ENCODE measurements around the gene MAST4.

Gene MAST4

DNA sequence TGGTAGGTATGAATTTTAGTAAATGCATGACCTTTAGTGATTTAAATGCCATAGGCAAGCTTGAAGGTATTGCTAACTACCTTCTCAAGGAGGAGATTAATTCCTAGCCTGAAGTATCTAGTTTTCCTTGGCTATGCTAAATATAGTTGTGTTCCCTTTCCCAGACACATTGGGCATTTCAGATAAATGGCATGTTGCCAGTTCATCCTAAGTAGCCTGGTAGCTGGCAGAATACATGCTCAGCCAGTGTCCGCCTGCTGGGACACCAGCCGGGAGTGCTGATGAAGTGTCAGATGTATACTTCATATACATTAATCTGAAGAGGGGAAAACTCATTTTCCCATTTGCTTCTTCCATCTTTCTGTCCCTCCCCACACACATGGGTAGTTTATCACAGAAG lies 196.9 kb downstream of the MAST4 start:
- Mint-ChIP-seq H3K9me3 (no peaks in the 10 kb centered on the region), H3K27ac (no peak overlapping the region), H3K4me3 (no peak overlapping the region), H3K36me3 (no peaks in the 10 kb centered on the region), H3K27me3 (peaks cover 5% of the 10 kb centered on the region), H3K4me1 (no peaks in the 10 kb centered on the region)
- CTCF ChIA-PET, result no interaction called here
- no peak for DNase-seq

DNA sequence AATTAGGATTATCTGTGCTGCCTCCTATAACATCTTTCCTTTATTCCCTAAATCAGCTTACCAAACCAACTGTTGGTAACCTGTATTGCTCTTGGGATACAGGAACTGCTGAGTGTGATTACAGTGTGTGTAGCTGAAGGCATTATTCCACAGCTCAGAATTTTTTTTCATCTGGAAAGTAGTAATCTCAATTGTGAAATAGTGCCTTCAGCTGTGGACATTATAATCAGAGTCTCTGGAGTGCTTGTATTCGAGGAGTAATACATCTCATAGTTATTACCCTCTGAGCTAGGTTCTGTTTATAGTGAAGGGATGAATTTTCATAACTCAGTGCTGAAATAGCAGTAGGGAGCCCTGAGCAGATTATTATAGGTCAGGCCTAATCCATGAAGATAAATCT lies 199.5 kb downstream of the MAST4 start:
- Mint-ChIP-seq H3K27me3 (peaks cover 9% of the 10 kb centered on the region), H3K27ac (no peak overlapping the region), H3K36me3 (no peaks in the 10 kb centered on the region), H3K9me3 (no peaks in the 10 kb centered on the region), H3K4me1 (no peaks in the 10 kb centered on the region), H3K4me3 (no peak overlapping the region)
- CTCF ChIA-PET, result interaction anchor here (1.5 kb wide), 1 partner anchor 488 kb away, joined by 4 read pairs; no protein-coding TSS in a partner anchor
- no peak for DNase-seq

DNA sequence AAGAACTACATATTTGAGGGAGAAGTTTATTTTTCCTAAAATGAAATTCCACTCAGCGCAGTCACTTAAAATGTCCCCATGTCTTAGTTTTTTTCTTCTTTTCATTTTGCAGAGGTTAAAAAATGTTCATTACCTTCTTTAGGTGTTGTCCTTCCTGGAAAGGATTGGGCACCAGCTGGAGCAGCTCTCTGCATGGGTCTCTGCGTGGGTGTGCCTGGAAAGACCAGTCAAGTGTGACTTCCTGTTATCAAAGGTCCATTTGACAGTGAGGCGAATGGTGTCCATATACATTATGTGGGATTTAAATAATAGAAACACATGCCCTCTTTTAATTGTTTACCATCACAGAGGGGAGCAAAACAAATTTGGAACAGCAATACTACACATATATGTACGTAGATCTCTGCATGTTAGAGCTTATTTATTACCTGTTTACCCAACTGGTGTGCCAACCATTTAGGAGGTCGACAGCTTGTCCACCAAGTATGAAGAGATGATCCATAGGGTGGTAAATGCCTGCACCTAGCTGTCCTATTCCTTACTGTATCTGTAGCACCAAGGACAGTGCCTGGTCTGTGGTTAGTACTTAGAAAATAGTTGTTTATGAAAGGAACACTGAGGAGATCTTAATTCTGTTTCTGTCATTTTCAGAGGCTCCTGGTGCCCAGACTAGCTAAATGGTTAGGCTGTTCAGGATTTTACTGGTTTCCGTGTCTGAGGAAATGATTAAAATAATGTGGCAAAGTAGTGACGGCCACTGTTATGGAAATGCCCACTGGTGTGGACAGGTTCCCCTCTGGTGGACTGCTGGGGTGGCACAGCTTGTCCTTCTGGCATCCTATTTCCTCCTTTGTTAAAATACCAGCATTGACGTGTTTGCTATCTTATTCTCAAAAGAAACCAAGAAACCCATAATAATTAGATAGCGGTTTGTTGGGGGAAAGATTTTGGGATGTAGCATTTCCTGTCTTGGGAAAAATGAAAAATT lies 200.4 kb downstream of the MAST4 start:
- Mint-ChIP-seq H3K9me3 (no peaks in the 10 kb centered on the region), H3K27me3 (peaks cover 13% of the 10 kb centered on the region), H3K4me3 (no peak overlapping the region), H3K36me3 (no peaks in the 10 kb centered on the region), H3K4me1 (no peaks in the 10 kb centered on the region), H3K27ac (no peak overlapping the region)
- DNase-seq, result no peak
- CTCF ChIA-PET, result interaction anchor here (0.5 to 1.5 kb wide), 2 partner anchors 489 to 1191 kb away, joined by 3 to 4 read pairs; no protein-coding TSS in a partner anchor

DNA sequence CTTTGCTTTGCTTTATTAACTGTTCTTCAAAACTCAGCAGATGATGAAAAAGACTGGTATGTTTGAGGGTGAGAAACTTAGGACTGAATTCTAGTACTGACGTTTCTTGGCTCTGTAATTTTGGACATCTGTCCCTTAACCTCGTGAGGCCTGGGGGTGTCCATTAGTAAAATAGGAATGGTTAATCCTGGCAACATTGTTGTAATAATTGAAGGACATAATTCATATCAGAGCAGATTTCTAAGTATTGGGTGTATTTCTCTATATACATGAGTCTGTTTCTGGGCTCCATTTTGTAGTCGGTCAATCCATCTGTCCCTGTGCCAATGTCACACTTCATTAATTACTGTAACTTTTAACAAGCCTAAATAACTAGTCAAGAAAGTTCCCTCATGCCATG lies 206.7 kb downstream of the MAST4 start:
- Mint-ChIP-seq H3K27me3 (peaks cover 30% of the 10 kb centered on the region), H3K36me3 (no peaks in the 10 kb centered on the region), H3K27ac (no peak overlapping the region), H3K4me3 (no peak overlapping the region), H3K4me1 (no peaks in the 10 kb centered on the region), H3K9me3 (no peaks in the 10 kb centered on the region)
- DNase-seq, result no peak
- CTCF ChIA-PET, result no interaction called here

DNA sequence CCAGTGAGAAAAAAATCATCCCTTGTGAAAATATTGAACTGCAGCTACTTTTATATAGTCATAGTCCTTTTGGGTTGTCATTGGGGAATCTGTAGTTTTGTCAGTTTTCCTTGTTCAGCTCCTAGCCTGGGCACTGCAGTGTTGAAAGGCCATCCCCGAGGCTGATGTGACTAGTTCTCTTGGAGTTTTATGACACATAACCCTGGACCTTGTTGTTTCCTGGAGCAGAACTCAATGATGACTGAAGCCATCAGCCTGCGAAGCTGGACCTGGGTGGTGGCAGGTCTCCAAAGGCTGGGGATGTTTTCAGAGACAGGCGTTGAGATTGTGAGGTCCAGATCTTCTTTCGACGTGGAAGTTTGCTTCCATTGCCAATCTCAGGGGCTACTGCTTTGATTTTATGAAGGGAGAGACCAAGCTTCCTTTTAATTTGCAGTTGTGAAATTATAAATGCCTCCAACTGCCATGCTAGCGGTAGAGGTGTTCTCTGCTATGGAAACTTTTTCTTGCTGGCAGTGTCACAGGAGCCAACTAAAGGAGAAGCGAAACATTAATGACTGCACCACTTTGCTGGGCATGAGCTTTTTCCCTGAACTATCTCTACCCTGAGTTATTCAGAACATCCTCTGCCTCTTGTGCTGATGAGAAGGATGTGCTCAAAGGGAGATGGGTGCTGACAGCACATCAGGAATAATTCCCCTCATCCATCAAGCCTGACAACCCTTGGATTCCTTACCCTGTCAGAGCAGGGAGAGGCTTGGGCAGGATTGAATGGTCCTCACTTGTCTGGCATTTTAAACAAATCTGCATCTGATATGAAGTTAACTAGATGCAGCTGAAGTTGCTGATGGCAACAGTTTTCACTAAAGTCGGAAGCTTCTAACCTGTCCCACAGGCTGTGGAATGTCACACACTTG lies 209.6 kb downstream of the MAST4 start:
- Mint-ChIP-seq H3K9me3 (no peaks in the 10 kb centered on the region), H3K27me3 (peaks cover 32% of the 10 kb centered on the region), H3K36me3 (no peaks in the 10 kb centered on the region), H3K4me3 (no peak overlapping the region), H3K4me1 (peaks cover 4% of the 10 kb centered on the region), H3K27ac (no peak overlapping the region)
- no peak for DNase-seq
- CTCF ChIA-PET, result no interaction called here

DNA sequence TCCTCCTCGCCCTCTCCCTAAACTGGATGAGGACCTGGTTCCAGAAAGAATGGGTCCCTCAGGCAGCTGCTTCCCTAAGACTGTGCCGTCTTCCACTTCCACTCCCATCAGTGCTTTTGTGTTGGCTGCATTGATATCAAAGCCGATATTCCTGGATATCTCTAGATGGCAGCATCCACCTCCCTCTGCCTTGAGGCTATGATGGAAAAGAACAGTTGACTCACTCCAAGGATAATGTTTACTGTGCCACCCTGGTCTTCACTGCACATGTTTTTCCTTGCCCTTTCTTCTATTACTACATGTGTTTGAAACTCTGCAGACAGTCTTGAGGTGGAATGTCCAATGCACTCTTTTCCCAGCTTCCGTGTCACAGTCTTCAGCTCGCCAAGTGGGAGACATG lies 211.6 kb downstream of the MAST4 start:
- CTCF ChIA-PET, result no interaction called here
- Mint-ChIP-seq H3K4me1 (peaks cover 8% of the 10 kb centered on the region), H3K27ac (no peak overlapping the region), H3K4me3 (no peak overlapping the region), H3K9me3 (no peaks in the 10 kb centered on the region), H3K36me3 (no peaks in the 10 kb centered on the region), H3K27me3 (peaks cover 31% of the 10 kb centered on the region)
- no peak for DNase-seq

DNA sequence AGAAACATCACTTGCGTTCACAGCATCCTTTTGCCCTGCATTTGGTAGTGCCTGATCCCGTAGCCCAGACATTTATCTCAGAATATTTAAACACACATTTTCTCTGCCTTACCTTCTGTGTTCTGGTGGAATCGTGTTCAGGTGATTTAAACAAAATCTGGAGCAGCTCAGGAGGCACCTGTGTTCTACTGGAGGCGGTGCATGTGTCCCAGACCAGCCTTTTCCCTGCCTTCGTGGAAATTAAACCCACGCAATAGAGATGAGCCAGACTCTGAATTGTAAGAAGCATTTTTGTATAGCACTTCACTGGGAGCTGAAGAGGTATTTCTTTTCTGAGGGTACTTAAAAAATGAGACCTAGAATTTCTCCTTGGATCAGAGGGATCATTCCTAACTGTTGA lies 212.5 kb downstream of the MAST4 start:
- Mint-ChIP-seq H3K27me3 (peaks cover 31% of the 10 kb centered on the region), H3K36me3 (no peaks in the 10 kb centered on the region), H3K27ac (no peak overlapping the region), H3K9me3 (no peaks in the 10 kb centered on the region), H3K4me3 (no peak overlapping the region), H3K4me1 (peaks cover 9% of the 10 kb centered on the region)
- CTCF ChIA-PET, result no interaction called here
- no peak for DNase-seq

DNA sequence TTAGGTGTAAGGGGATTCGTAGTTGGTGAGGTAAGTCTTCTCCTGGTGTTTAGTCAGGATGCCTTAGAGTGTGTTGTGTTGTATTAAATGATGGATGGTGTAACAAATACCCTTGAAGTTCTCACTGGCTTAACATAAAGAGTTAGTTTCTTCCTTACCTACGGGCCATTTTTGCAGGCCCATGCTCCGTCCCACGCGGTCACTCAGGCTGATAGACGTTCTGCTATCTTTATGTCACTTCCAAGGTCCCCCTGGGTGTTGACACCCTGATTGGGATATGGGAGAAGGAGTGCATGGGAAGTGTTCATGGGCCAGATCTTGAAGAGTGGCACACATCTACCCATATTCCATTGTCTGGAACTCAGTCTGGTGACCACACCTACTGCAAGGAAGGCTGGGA lies 214.0 kb downstream of the MAST4 start:
- Mint-ChIP-seq H3K27me3 (peaks cover 29% of the 10 kb centered on the region), H3K9me3 (no peaks in the 10 kb centered on the region), H3K27ac (no peak overlapping the region), H3K36me3 (no peaks in the 10 kb centered on the region), H3K4me1 (peaks cover 17% of the 10 kb centered on the region), H3K4me3 (no peak overlapping the region)
- CTCF ChIA-PET, result no interaction called here
- no peak for DNase-seq

DNA sequence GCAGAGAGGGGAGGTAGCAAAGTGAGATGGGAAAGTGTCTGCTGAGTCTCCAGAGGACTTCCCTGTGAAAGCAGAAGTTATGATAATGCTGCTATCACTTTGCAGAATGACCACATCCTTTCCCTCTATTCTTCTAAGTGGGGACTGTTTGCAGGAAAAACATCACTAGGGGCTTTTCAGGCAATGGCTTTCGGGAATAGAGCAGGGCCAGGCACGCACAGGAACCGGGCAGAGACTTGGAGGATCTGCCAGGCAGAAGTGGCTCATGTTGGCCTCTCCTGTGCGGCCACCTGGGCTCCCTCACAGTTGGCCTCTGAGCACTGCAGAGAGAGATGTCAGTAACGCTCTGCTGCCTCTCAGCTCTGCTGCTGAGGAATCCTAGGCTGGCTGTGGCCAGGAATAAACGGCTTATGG lies 214.7 kb downstream of the MAST4 start:
- CTCF ChIA-PET, result interaction anchor here (1.2 kb wide), 1 partner anchor 504 kb away, joined by 3 read pairs; no protein-coding TSS in a partner anchor
- DNase-seq, result no peak
- H3K36me3 Mint-ChIP-seq, result no peaks in the 10 kb centered on the region

DNA sequence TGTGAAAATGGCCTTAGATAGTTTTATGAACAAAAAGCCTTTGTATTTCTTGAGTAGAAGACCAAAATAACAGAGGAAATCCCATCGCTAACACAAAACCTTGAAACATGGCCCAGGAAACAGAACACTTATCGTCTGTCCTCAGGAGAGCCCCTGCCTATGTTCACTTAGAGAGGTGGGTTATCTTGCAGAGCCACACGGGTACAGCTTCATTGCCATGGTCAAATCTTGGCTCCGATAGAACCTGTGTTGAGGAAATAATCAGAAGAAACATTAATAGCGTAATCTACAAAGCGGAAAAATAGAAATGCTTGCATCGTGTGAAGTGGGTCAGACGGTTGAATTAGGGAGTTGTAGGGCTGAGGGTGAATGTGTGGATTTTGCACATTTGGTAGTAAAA lies 216.1 kb downstream of the MAST4 start:
- Mint-ChIP-seq H3K4me1 (peaks cover 17% of the 10 kb centered on the region), H3K27me3 (peaks cover 25% of the 10 kb centered on the region)

More for the DNA sequence above, 214.7 kb downstream of the MAST4 start:
- Mint-ChIP-seq H3K27ac (no peak overlapping the region), H3K27me3 (peaks cover 23% of the 10 kb centered on the region), H3K4me3 (no peak overlapping the region), H3K9me3 (no peaks in the 10 kb centered on the region), H3K4me1 (peaks cover 17% of the 10 kb centered on the region)

DNA sequence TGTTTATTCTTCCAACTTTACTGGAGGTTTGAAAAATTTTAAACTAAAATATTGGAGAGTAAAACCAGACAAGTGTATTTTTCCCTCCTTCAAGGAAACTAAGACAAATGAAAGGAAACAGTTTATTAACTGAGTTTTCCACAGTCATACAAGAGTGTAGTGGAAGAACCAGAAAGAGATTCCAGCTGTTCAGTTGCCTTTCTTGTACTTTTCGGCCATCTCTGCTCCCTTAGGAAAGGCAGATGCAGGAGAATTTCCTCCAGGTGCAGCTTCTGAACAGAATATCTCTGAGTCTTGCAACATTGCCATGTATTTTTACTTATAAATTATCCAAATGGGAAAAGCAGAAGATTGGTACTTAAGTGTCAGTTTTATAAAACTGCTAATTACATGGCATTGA lies 217.1 kb downstream of the MAST4 start:
- Mint-ChIP-seq H3K36me3 (no peaks in the 10 kb centered on the region), H3K4me3 (no peak overlapping the region), H3K9me3 (no peaks in the 10 kb centered on the region), H3K27me3 (peaks cover 20% of the 10 kb centered on the region), H3K27ac (no peak overlapping the region), H3K4me1 (peaks cover 17% of the 10 kb centered on the region)
- CTCF ChIA-PET, result interaction anchor here (0.7 to 8.7 kb wide), 8 partner anchors 12 to 507 kb away, joined by 3 to 76 read pairs (median 4); no protein-coding TSS in a partner anchor
- DNase-seq, result no peak

More for the DNA sequence above, 216.1 kb downstream of the MAST4 start:
- no peak overlapping the region for H3K4me3 Mint-ChIP-seq
- CTCF ChIA-PET, result interaction anchor here (0.8 to 8.7 kb wide), 4 partner anchors 17 to 506 kb away, joined by 3 to 76 read pairs (median 31); no protein-coding TSS in a partner anchor
- H3K27ac Mint-ChIP-seq, result no peak overlapping the region
- H3K36me3 Mint-ChIP-seq, result no peaks in the 10 kb centered on the region
- H3K9me3 Mint-ChIP-seq, result no peaks in the 10 kb centered on the region
- no peak for DNase-seq

DNA sequence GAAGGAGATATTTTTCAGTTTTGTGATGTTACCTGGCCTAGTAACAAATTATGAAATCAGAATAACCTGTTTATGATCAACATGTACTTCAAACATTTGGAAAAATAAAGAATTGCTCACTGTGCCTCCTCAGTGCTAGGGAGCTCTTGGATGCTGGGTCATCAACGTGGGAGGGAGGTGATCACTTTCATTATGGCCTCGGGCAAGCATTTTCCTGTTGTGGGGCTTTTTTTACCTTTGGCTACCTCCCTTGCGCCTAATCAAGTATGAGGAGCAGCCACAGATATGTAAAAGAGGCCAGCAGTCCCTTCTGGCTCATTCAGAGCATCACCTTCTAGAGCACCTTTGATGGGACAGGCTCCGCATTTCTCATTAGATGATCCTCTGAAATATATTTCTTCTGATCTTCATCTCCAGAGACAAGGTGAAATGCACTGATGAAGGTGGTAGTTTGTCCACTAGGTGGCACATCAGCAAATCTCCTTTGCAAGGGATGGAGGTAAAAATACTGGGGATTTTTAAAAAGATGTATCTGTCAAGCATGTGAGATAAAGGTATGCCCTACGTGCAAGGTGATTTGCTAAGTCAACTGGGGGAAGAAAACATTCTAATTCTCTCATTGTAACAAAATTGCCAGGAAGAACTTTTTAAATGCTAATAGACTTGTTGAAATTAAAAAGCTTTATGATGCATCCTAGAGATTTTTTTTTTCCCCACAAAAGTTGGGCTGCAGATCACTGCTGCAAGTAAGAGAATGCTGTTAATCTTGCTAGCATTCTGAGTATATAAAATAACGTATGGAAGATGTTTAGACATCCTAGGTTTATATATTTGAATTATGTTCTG lies 218.2 kb downstream of the MAST4 start:
- peaks cover 23% of the 10 kb centered on the region for H3K4me1 Mint-ChIP-seq
- CTCF ChIA-PET, result interaction anchor here (0.7 to 8.7 kb wide), 16 partner anchors 9 to 508 kb away, joined by 3 to 76 read pairs (median 4); no protein-coding TSS in a partner anchor

DNA sequence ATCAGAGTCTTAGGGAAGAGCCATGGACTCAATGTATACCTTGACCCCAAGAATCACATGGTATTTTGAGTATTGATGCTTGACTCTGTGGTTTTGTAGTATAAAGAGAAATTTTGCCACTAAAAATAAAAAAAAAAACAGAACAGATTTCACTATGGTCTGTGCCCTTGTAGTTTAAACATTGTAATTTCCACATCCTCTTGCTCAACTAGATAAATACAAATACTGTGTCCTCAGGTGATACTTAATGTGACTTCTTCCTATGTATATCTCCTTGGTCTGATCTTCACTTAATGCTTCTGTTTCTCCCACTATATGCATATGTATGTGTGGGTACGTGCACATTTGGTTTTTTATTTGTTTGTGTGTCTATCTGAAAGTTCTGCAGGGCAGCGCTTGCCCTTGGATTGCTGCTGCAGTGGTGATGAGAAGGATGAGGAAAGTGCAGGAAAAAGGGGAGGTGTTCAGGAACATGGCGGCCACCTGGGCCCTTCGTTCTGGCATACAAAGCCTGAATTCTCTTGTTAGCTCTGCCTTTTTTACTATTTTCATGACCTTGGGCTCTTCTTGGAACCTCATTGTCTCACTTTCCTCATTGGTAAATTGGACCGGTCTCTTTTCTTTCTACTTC lies 222.2 kb downstream of the MAST4 start:
- Mint-ChIP-seq H3K36me3 (no peaks in the 10 kb centered on the region), H3K4me1 (peaks cover 42% of the 10 kb centered on the region), H3K9me3 (no peaks in the 10 kb centered on the region), H3K4me3 (no peak overlapping the region), H3K27ac (no peak overlapping the region), H3K27me3 (peaks cover 11% of the 10 kb centered on the region)
- DNase-seq, result no peak
- CTCF ChIA-PET, result interaction anchor here (1.2 to 8.7 kb wide), 4 partner anchors 10 to 512 kb away, joined by 3 to 76 read pairs (median 6); no protein-coding TSS in a partner anchor

More for the DNA sequence above, 218.2 kb downstream of the MAST4 start:
- Mint-ChIP-seq H3K36me3 (no peaks in the 10 kb centered on the region), H3K27me3 (peaks cover 16% of the 10 kb centered on the region), H3K9me3 (no peaks in the 10 kb centered on the region), H3K27ac (no peak overlapping the region), H3K4me3 (no peak overlapping the region)
- peak; percentile 70 for DNase-seq

All from activated naive CD4-positive, alpha-beta T cell treated with anti-CD3 and anti-CD28 coated beads, Interleukin-2, amount 10 ng/mL, durations not matched to agents 7 days and 5 days (primary cell).